VCaP (cell line): ENCODE results near the gene FXYD3.
A peak's percentile ranks its signal among the peaks of the same experiment; 100 is the strongest.

Source experiments
- H3K27ac ChIP-seq: fragments of 450-650 bp; 2 replicates; pipeline ENCODE4 v1.5.1; 2017
- CTCF ChIP-seq: fragments of 450-650 bp; conservative IDR thresholded peaks from 2 replicates; pipeline ENCODE4 v1.5.1; 2017; ENCODE audit warnings: mild to moderate bottlenecking, moderate library complexity

FXYD3 gene

DNA sequence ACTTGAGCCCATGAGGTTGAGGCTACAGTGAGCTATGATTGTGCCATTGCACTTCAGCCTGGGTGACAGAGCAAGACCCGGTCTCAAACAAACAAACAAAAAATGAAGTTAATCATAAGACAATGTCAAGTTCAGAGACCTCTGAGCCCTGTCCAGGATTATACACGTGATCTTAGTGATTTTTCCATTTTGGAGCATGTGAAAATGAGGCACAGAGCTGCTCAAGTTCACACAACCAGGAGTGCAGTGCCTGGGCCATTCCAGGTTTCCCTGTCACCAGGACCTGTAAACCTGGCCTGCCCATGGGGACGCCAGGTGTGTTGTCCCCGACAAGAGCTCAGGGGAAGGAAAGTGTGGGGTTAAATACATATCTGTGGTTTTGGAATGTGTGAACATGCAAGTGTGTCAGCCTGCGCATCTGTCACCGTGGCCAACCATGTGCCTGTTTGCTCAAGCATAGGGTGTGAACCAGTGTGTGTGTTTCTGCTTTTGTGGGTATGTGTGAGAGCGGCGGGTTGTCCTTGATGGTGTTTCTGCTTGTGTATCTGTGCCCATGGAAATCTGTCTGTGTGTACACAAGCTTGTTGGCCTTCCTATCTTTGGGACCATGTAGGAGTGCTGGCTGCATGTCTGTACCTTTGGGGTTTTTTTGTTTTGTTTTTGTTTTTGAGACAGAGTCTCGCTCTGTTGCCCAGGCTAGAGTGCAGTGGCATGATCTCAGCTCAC lies 21.5 kb downstream of the FXYD3 start:
- no peak overlapping the region for H3K27ac ChIP-seq
- no peak for TF ChIP-seq CTCF

DNA sequence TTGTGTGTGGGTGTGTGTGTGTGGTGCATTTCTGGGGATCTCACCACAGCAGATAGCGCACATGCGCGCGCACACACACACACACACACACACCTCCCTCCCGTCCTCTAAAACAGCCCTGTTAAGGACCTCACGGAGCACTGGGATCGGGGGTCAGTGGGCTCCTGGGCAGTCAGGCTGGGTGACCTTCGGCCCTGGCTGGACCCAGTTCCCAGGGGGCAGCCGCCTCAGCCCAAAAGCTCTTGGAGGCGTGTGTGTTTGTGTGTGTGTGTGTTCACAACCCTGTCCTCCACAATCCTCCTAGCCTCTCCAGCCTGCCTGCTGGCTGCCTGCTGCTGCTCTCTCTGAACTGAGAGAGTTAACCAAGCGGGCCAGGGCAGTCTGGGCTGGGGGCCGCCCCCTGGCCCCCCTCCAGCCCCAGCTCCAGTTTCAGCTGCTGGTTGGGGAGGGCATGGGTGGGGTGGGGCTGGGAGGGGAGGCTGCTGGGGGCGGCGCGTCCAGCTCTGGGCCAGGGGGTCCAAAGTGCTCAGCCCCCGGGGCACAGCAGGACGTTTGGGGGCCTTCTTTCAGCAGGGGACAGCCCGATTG lies 22.8 kb downstream of the FXYD3 start, which contains the start of gene FXYD1:
TSS of gene FXYD1 (plus strand) at position 520 of the 588 bp plus-strand sequence. CDS start 1,256 bp downstream, outside the sequence.
- H3K27ac ChIP-seq: no peak within 1 kb of the TSS
- TF ChIP-seq CTCF: no peak

GRCh38 chr19:35140207-35140961 lies 24.8 kb downstream of the FXYD3 start:
- TF ChIP-seq CTCF: no peak
- H3K27ac ChIP-seq: no peak overlapping the region

GRCh38 chr19:35140962-35141836 lies 25.6 kb downstream of the FXYD3 start:
- H3K27ac ChIP-seq: peak overlapping the region; percentile 54
- peak; percentile 76 for TF ChIP-seq CTCF

DNA sequence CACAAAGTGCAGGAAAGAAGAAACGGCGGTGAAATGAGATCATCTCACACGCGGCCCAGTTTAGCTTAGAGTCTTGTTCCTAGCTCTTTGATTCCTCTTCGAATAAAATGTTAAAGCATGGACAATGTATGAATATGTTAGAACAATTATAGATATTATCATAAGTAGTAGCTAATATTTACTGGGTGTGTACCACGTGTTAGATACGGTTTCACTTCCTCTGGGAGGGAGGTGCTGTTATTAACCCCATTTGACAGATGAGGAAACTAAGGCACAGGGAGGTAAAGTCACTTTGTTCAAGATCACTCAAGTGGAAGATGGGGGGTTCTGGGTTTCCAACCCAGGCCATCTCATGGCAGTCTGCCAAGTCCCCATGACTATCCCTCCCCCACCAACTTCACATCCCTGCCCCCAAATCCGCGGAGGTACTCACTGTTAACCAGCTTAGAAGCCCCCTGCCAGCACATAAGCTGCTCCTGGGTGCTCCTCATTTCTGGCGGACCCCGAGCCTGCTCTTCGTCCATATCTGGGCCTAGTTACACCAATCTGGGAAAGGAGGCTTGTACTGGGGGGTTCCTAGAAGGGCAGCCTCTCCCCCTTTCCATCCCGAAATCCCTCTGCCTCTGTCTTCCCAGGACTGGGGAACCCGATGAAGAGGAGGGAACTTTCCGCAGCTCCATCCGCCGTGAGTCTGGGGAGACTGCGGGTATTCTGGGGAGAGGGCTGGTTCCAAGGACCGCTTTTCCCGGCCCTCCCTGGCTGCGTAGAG lies 26.4 kb downstream of the FXYD3 start:
- no peak for TF ChIP-seq CTCF
- H3K27ac ChIP-seq: peak overlapping the region; percentile 54

DNA sequence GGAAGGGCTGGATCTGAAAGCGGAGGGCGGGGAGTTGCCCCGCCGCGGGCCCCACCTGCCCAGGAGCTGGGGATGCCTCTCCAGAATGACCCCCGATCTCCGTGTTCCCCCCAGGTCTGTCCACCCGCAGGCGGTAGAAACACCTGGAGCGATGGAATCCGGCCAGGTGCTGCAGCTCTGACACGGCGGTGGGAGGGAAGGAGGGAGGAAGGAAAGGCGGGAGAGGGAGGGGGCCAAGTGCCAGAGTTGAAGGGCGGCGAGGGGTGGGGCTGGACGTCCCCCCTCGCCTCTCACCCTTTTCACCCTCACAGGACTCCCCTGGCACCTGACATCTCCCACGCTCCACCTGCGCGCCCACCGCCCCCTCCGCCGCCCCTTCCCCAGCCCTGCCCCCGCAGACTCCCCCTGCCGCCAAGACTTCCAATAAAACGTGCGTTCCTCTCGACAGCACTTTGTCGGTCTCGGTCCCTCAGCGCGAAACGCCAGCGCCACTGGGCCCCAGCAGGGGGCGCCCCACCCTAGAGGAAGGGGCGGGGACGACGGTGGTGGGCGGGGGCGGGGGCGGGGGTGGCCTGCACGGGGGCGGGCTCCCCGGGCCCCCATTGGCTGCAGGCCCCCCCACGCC lies 27.1 kb downstream of the FXYD3 start:
- peak; percentile 87 for TF ChIP-seq CTCF
- peak overlapping the region; percentile 54; the same call in 1 of the 2 replicates for H3K27ac ChIP-seq
